IMR-90 (cell line): ENCODE results near the gene SBF1. TPM values are rescaled to one million over a fixed set of nuclear protein-coding genes. Genes with fewer than 3 reads are reported as not detected.

Experiments
- ATAC-seq: fragments of 200-7000 bp; cut with Tn5 transposase; 2 replicates; pipeline ENCODE4 v1.9.1; 2020; ENCODE audit warnings: low read depth, mild to moderate bottlenecking, moderate library complexity
- BruUV-seq: library from RNA; stranded (reverse); fragments of 400-500 nt; replicated peaks from 2 replicates; lab custom pipeline; 2021; lab: Mats Ljungman, UMichigan
- CTCF ChIA-PET: fragments of 300-600 bp; formaldehyde crosslinking; extraction: SDS; loops from one replicate; lab custom pipeline; 2021; ENCODE audit warnings: antibody characterized with exemption; lab: Yijun Ruan, JAX
- POLR2A ChIA-PET: fragments of 300-600 bp; sonication (Branson Sonifier 250); formaldehyde crosslinking; loops from one replicate; lab custom pipeline; 2022; ENCODE audit warnings: antibody characterized with exemption; ENCODE audit not compliant: unreplicated experiment; lab: Charles Lee
- DNase-seq: peaks from one replicate; pipeline ENCODE4 v3.0.0; 2013
- H2AFZ ChIP-seq: replicated peaks from 2 replicates; pipeline ENCODE3; 2013; ENCODE audit warnings: low read length, mild to moderate bottlenecking; ENCODE audit not compliant: poor library complexity
- H2AK5ac ChIP-seq: 2 replicates; pipeline ENCODE4 v1.6.1; 2013; ENCODE audit warnings: low read depth, low read length, inconsistent platforms
- H2AK9ac ChIP-seq: replicated peaks from 2 replicates; pipeline ENCODE3; 2013; ENCODE audit warnings: mild to moderate bottlenecking, low read depth, low read length, moderate library complexity; ENCODE audit not compliant: poor library complexity
- H2BK120ac ChIP-seq: 2 replicates; pipeline ENCODE4 v1.6.1; 2013; ENCODE audit warnings: low read depth, low read length, inconsistent platforms
- H2BK15ac ChIP-seq: 3 replicates; pipeline ENCODE4 v1.6.1; 2013; ENCODE audit warnings: low read depth, low read length, inconsistent platforms
- H2BK20ac ChIP-seq: 2 replicates; pipeline ENCODE4 v1.6.1; 2013; ENCODE audit warnings: low read depth, mild to moderate bottlenecking, inconsistent platforms, low read length, moderate library complexity
- H2BK5ac ChIP-seq: 2 replicates; pipeline ENCODE4 v1.6.1; 2013; ENCODE audit warnings: mild to moderate bottlenecking, low read depth, low read length, inconsistent platforms; ENCODE audit not compliant: poor library complexity, severe bottlenecking
- H3K14ac ChIP-seq: replicated peaks from 2 replicates; pipeline ENCODE4 v1.6.1; 2013; ENCODE audit warnings: low read depth, low read length, inconsistent platforms
- H3K18ac ChIP-seq: 2 replicates; pipeline ENCODE4 v1.6.1; 2013; ENCODE audit warnings: low read depth, low read length, control low read depth
- H3K23ac ChIP-seq: 2 replicates; pipeline ENCODE4 v1.6.1; 2013; ENCODE audit warnings: low read depth, low read length, inconsistent platforms
- H3K27ac ChIP-seq: 2 replicates; pipeline ENCODE4 v1.5.1; 2013; ENCODE audit warnings: mild to moderate bottlenecking, control low read depth, low read length; ENCODE audit not compliant: insufficient read depth
- H3K27me3 ChIP-seq: 2 replicates; pipeline ENCODE4 v1.6.1; 2013; ENCODE audit warnings: low read length; ENCODE audit not compliant: control insufficient read depth, insufficient read depth
- H3K36me3 ChIP-seq: 2 replicates; pipeline ENCODE4 v1.6.1; 2013; ENCODE audit warnings: low read length, mixed read lengths; ENCODE audit not compliant: control insufficient read depth, insufficient read depth
- H3K4ac ChIP-seq: 2 replicates; pipeline ENCODE4 v1.6.1; 2013; ENCODE audit warnings: low read depth, low read length, inconsistent platforms
- H3K4me1 ChIP-seq: 2 replicates; pipeline ENCODE4 v1.6.1; 2013; ENCODE audit warnings: low read length, mixed read lengths; ENCODE audit not compliant: control insufficient read depth, insufficient read depth
- H3K4me2 ChIP-seq: 2 replicates; pipeline ENCODE4 v1.6.1; 2013; ENCODE audit warnings: low read depth, mild to moderate bottlenecking, control low read depth, low read length, moderate library complexity
- H3K4me3 ChIP-seq: 2 replicates; pipeline ENCODE4 v1.5.1; 2013; ENCODE audit warnings: low read depth, mild to moderate bottlenecking, control low read depth, low read length, moderate library complexity; ENCODE audit not compliant: insufficient read depth
- H3K56ac ChIP-seq: 2 replicates; pipeline ENCODE4 v1.6.1; 2013; ENCODE audit warnings: low read length, inconsistent platforms; ENCODE audit not compliant: insufficient read depth; ENCODE audit errors: extremely low read depth
- H3K79me1 ChIP-seq, 2 experiments: 2 replicates each; pipeline ENCODE4 v1.6.1; 2013; ENCODE audit warnings: low read length in 2 of 2, inconsistent platforms in 1 of 2, low read depth in 1 of 2
- H3K9ac ChIP-seq: 2 replicates; pipeline ENCODE4 v1.6.1; 2013; ENCODE audit warnings: low read depth, low read length, control low read depth
- H3K9me1 ChIP-seq: 2 replicates; pipeline ENCODE4 v1.6.1; 2013; ENCODE audit warnings: low read length, inconsistent platforms; ENCODE audit not compliant: insufficient read depth
- H3K9me3 ChIP-seq: 2 replicates; pipeline ENCODE4 v1.6.1; 2013; ENCODE audit warnings: low read length; ENCODE audit not compliant: control insufficient read depth, insufficient read depth
- H4K20me1 ChIP-seq: 2 replicates; pipeline ENCODE4 v1.6.1; 2013; ENCODE audit warnings: low read length, inconsistent platforms; ENCODE audit not compliant: insufficient read depth
- H4K5ac ChIP-seq: 2 replicates; pipeline ENCODE4 v1.6.1; 2013; ENCODE audit warnings: mild to moderate bottlenecking, low read depth, low read length, control low read depth
- H4K8ac ChIP-seq, 2 experiments: 2 replicates each; pipeline ENCODE4 v1.6.1; 2013; ENCODE audit warnings: low read depth in 2 of 2, low read length in 2 of 2, control low read depth in 1 of 2, inconsistent platforms in 1 of 2
- H4K91ac ChIP-seq: 2 replicates; pipeline ENCODE4 v1.6.1; 2013; ENCODE audit warnings: low read depth, low read length, inconsistent platforms; ENCODE audit not compliant: insufficient read depth
- BHLHE40 ChIP-seq: fragments of 150-350 bp; IDR thresholded peaks from 2 replicates; pipeline ENCODE4 v1.6.1; 2016; ENCODE audit warnings: mild to moderate bottlenecking, low read depth, low read length
- CEBPB ChIP-seq: IDR thresholded peaks from 2 replicates; pipeline ENCODE4 v1.6.1; 2012; ENCODE audit warnings: low read depth, low read length, improper control_type of control experiment
- CHD1 ChIP-seq: IDR thresholded peaks from 2 replicates; pipeline ENCODE4 v1.6.1; 2012; ENCODE audit warnings: low read depth, low read length, improper control_type of control experiment
- FOS ChIP-seq: fragments of 150-350 bp; IDR thresholded peaks from 2 replicates; pipeline ENCODE4 v1.6.1; 2016; ENCODE audit warnings: low read depth, low read length
- MAZ ChIP-seq: IDR thresholded peaks from 2 replicates; pipeline ENCODE4 v1.6.1; 2012; ENCODE audit warnings: low read depth, mild to moderate bottlenecking, low read length, improper control_type of control experiment, moderate library complexity, borderline replicate concordance
- MXI1 ChIP-seq: IDR thresholded peaks from 2 replicates; pipeline ENCODE4 v1.6.1; 2012; ENCODE audit warnings: low read depth, mild to moderate bottlenecking, low read length, moderate library complexity, borderline replicate concordance
- NFE2L2 ChIP-seq: fragments of 150-350 bp; IDR thresholded peaks from 2 replicates; pipeline ENCODE4 v1.6.1; 2016; ENCODE audit warnings: low read depth, mild to moderate bottlenecking, low read length
- RAD21 ChIP-seq: IDR thresholded peaks from 2 replicates; pipeline ENCODE4 v1.6.1; 2012; ENCODE audit warnings: low read length, improper control_type of control experiment
- RCOR1 ChIP-seq: IDR thresholded peaks from 2 replicates; pipeline ENCODE4 v1.6.1; 2012; ENCODE audit warnings: mild to moderate bottlenecking, low read length, improper control_type of control experiment; ENCODE audit not compliant: insufficient replicate concordance
- RFX5 ChIP-seq: IDR thresholded peaks from 2 replicates; pipeline ENCODE4 v1.8.0; 2012; ENCODE audit warnings: low read depth, mild to moderate bottlenecking, low read length, moderate library complexity
- WGBS, 2 experiments: methylation state at CpG; one replicate each; pipeline versions ENCODE4 v1.1.5 to v1.1.7; 2013; ENCODE audit warnings: missing lambda C conversion rate in 2 of 2; ENCODE audit not compliant: insufficient read length in 1 of 2; ENCODE audit errors: extremely low coverage in 2 of 2; 5-methylcytosine and 5-hydroxymethylcytosine counted together
- dilution Hi-C: fragments of 300-500 bp; cut with HindIII; formaldehyde crosslinking; loops from one replicate; pipeline ENCODE4 v1.14.3; 2018; ENCODE audit warnings: low sequenced_read_pairs; ENCODE audit not compliant: unreplicated experiment
- in situ Hi-C: fragments of 300-500 bp; cut with MboI; formaldehyde crosslinking; loops from 3 replicates; pipeline ENCODE4 v1.14.3; 2019; ENCODE audit warnings: low sequenced_read_pairs, inconsistent platforms, mixed read lengths
- intact Hi-C: fragments of 100-400 bp; cut with micrococcal nuclease; formaldehyde crosslinking; loops from 2 replicates; pipeline ENCODE4 v1.10.0; 2022
- polyA plus RNA-seq, 3 experiments: library from polyadenylated mRNA; depleted of rRNA; stranded (reverse); fragments of >200 nt; gene quantifications; 2 replicates each; pipeline ENCODE4 v1.2.3, GENCODE V29; 2012; ENCODE audit warnings: low replicate concordance in 1 of 3
- total RNA-seq: library from RNA; depleted of rRNA; stranded (reverse); fragments of >200 nt; gene quantifications from 2 replicates; pipeline ENCODE4 v1.2.3, GENCODE V29; 2012
- TF ChIP-seq, protein P1 (sequence below): fragments of 150-350 bp; IDR thresholded peaks from 2 replicates; pipeline ENCODE4 v1.6.1; 2016; ENCODE audit warnings: low read depth, mild to moderate bottlenecking, low read length, moderate library complexity, borderline replicate concordance
- TF ChIP-seq, protein P2 (sequence below): conservative IDR thresholded peaks from 2 replicates; pipeline ENCODE4 v1.5.1; 2012; ENCODE audit warnings: mild to moderate bottlenecking, low read depth, low read length, improper control_type of control experiment

SBF1 gene
- total and polyA plus RNA-seq, 2 of the 4 experiments (the other 2 are of a cell fraction): 21.5 to 33.2 TPM

DNA sequence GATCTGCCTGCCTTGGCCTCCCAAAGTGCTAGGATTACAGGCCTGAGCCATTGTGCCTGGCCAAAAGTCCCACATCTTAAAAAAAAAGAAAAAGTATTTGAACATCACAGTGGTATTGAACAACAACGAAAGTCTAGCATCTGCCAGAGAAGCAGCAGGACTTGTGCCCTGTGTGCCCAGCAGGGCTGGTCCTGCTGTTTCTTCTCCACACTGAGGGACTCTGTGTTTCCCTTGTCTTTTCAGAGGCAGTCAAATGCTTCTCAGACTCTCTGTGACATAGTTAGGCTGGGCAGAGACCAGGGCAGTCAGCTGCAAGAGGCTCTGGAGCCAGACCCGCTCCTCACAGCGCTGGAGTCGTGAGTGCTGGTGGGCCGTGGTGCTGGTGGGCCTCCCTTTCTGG lies 56.2 kb downstream of the SBF1 start:
- ChIA-PET CTCF (no interaction called here), POLR2A (no interaction called here)

More for the DNA sequence above, 56.2 kb downstream of the SBF1 start:
- dilution Hi-C loops (no loop called here), in situ Hi-C loops (no loop called here), intact Hi-C loops (no loop called here)
- WGBS, 2 experiments: 100% methylated on average over 1 of the region's 5 CpGs; no CpG with 5 or more reads in 1 of the 2 experiments
- no peak for ATAC-seq
- H3K9me3 ChIP-seq: no peaks in the 10 kb centered on the region
- H2AFZ ChIP-seq: no peak overlapping the region
- no peak overlapping the region for H4K8ac ChIP-seq
- no peak overlapping the region for H3K14ac ChIP-seq
- no peak overlapping the region for H2BK15ac ChIP-seq
- no peak for DNase-seq
- H2BK5ac ChIP-seq: no peak overlapping the region
- no peak overlapping the region for H3K23ac ChIP-seq
- no peak overlapping the region for H3K18ac ChIP-seq
- no peak for TF ChIP-seq MXI1
- TF ChIP-seq CEBPB: no peak
- no peak for TF ChIP-seq BHLHE40
- TF ChIP-seq RCOR1: no peak
- no peak for TF ChIP-seq CHD1
- TF ChIP-seq, protein P1, sequence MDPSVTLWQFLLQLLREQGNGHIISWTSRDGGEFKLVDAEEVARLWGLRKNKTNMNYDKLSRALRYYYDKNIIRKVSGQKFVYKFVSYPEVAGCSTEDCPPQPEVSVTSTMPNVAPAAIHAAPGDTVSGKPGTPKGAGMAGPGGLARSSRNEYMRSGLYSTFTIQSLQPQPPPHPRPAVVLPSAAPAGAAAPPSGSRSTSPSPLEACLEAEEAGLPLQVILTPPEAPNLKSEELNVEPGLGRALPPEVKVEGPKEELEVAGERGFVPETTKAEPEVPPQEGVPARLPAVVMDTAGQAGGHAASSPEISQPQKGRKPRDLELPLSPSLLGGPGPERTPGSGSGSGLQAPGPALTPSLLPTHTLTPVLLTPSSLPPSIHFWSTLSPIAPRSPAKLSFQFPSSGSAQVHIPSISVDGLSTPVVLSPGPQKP: no peak
- TF ChIP-seq RFX5: no peak
- TF ChIP-seq MAZ: no peak
- no peak for TF ChIP-seq RAD21
- no peak for TF ChIP-seq NFE2L2
- TF ChIP-seq, protein P2, sequence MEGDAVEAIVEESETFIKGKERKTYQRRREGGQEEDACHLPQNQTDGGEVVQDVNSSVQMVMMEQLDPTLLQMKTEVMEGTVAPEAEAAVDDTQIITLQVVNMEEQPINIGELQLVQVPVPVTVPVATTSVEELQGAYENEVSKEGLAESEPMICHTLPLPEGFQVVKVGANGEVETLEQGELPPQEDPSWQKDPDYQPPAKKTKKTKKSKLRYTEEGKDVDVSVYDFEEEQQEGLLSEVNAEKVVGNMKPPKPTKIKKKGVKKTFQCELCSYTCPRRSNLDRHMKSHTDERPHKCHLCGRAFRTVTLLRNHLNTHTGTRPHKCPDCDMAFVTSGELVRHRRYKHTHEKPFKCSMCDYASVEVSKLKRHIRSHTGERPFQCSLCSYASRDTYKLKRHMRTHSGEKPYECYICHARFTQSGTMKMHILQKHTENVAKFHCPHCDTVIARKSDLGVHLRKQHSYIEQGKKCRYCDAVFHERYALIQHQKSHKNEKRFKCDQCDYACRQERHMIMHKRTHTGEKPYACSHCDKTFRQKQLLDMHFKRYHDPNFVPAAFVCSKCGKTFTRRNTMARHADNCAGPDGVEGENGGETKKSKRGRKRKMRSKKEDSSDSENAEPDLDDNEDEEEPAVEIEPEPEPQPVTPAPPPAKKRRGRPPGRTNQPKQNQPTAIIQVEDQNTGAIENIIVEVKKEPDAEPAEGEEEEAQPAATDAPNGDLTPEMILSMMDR: no peak
- TF ChIP-seq FOS: no peak
- H3K4me3 ChIP-seq: no peak overlapping the region
- H3K27ac ChIP-seq: no peak overlapping the region
- no peak overlapping the region for H3K56ac ChIP-seq
- H2AK9ac ChIP-seq: no peak overlapping the region
- no peak overlapping the region for H4K91ac ChIP-seq
- BruUV-seq: no TSS peak
- H2AK5ac ChIP-seq: no peak overlapping the region
- no peak overlapping the region for H3K4ac ChIP-seq
- no peak overlapping the region for H2BK120ac ChIP-seq
- peaks cover 11 to 16% of the 10 kb centered on the region in 2 experiments; a peak in 3 of 4 replicates for H3K79me1 ChIP-seq
- H3K9me1 ChIP-seq: no peaks in the 10 kb centered on the region
- H3K9ac ChIP-seq: no peak overlapping the region
- H3K4me1 ChIP-seq: no peaks in the 10 kb centered on the region
- H3K27me3 ChIP-seq: no peaks in the 10 kb centered on the region
- H3K4me2 ChIP-seq: no peak overlapping the region
- H2BK20ac ChIP-seq: no peak overlapping the region
- H4K20me1 ChIP-seq: peaks cover 13% of the 10 kb centered on the region
- H4K5ac ChIP-seq: no peak overlapping the region
- H3K36me3 ChIP-seq: peaks cover 79% of the 10 kb centered on the region
